Measurements from ENCODE around the gene STX7.
A peak's percentile ranks its signal among the peaks of the same experiment; 100 is the strongest.

Gene STX7

DNA sequence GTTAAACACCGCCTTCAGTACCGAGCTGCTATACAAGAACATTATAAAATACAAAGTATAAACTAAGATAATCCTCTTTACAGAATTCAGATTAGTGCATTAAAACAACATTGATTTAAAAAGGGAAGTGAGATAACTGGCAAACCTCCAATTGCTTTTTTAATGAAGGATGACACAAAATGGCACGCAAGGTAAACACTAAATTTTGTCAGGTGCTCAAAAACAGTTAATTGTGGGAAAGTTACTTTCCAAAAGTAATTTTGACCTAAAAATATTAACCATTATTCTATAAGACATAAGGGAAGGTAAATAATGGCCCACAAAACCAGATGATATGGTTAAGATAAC, 53.3 kb downstream of the STX7 start:
- TF ChIP-seq CSDC2 (CRISPR knock-in tag; IDR thresholded peaks at IDR 0.05): no peak
- no peak for TF ChIP-seq TCF4 (CRISPR knock-in tag; IDR thresholded peaks at IDR 0.05; ENCODE audit: borderline replicate concordance)
- no peak for TF ChIP-seq PPARA (CRISPR knock-in tag; IDR thresholded peaks at IDR 0.05; ENCODE audit: borderline replicate concordance)
- no peak for TF ChIP-seq ZFP3 (CRISPR knock-in tag; IDR thresholded peaks at IDR 0.05)
- TF ChIP-seq, protein P1, sequence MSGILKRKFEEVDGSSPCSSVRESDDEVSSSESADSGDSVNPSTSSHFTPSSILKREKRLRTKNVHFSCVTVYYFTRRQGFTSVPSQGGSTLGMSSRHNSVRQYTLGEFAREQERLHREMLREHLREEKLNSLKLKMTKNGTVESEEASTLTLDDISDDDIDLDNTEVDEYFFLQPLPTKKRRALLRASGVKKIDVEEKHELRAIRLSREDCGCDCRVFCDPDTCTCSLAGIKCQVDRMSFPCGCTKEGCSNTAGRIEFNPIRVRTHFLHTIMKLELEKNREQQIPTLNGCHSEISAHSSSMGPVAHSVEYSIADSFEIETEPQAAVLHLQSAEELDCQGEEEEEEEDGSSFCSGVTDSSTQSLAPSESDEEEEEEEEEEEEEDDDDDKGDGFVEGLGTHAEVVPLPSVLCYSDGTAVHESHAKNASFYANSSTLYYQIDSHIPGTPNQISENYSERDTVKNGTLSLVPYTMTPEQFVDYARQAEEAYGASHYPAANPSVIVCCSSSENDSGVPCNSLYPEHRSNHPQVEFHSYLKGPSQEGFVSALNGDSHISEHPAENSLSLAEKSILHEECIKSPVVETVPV (CRISPR knock-in tag; IDR thresholded peaks at IDR 0.05): no peak
- TF ChIP-seq BACH2 (CRISPR knock-in tag; IDR thresholded peaks at IDR 0.05; ENCODE audit: borderline replicate concordance): no peak
- TF ChIP-seq, protein P2, sequence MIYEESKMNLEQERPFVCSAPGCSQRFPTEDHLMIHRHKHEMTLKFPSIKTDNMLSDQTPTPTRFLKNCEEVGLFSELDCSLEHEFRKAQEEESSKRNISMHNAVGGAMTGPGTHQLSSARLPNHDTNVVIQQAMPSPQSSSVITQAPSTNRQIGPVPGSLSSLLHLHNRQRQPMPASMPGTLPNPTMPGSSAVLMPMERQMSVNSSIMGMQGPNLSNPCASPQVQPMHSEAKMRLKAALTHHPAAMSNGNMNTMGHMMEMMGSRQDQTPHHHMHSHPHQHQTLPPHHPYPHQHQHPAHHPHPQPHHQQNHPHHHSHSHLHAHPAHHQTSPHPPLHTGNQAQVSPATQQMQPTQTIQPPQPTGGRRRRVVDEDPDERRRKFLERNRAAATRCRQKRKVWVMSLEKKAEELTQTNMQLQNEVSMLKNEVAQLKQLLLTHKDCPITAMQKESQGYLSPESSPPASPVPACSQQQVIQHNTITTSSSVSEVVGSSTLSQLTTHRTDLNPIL (CRISPR knock-in tag; IDR thresholded peaks at IDR 0.05; ENCODE audit: low read depth): no peak
- TF ChIP-seq, protein P3, sequence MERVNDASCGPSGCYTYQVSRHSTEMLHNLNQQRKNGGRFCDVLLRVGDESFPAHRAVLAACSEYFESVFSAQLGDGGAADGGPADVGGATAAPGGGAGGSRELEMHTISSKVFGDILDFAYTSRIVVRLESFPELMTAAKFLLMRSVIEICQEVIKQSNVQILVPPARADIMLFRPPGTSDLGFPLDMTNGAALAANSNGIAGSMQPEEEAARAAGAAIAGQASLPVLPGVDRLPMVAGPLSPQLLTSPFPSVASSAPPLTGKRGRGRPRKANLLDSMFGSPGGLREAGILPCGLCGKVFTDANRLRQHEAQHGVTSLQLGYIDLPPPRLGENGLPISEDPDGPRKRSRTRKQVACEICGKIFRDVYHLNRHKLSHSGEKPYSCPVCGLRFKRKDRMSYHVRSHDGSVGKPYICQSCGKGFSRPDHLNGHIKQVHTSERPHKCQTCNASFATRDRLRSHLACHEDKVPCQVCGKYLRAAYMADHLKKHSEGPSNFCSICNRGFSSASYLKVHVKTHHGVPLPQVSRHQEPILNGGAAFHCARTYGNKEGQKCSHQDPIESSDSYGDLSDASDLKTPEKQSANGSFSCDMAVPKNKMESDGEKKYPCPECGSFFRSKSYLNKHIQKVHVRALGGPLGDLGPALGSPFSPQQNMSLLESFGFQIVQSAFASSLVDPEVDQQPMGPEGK (CRISPR knock-in tag; IDR thresholded peaks at IDR 0.05; ENCODE audit: borderline replicate concordance): no peak
- TF ChIP-seq GLIS3 (CRISPR knock-in tag; IDR thresholded peaks at IDR 0.05): no peak
- TF ChIP-seq, protein P4, sequence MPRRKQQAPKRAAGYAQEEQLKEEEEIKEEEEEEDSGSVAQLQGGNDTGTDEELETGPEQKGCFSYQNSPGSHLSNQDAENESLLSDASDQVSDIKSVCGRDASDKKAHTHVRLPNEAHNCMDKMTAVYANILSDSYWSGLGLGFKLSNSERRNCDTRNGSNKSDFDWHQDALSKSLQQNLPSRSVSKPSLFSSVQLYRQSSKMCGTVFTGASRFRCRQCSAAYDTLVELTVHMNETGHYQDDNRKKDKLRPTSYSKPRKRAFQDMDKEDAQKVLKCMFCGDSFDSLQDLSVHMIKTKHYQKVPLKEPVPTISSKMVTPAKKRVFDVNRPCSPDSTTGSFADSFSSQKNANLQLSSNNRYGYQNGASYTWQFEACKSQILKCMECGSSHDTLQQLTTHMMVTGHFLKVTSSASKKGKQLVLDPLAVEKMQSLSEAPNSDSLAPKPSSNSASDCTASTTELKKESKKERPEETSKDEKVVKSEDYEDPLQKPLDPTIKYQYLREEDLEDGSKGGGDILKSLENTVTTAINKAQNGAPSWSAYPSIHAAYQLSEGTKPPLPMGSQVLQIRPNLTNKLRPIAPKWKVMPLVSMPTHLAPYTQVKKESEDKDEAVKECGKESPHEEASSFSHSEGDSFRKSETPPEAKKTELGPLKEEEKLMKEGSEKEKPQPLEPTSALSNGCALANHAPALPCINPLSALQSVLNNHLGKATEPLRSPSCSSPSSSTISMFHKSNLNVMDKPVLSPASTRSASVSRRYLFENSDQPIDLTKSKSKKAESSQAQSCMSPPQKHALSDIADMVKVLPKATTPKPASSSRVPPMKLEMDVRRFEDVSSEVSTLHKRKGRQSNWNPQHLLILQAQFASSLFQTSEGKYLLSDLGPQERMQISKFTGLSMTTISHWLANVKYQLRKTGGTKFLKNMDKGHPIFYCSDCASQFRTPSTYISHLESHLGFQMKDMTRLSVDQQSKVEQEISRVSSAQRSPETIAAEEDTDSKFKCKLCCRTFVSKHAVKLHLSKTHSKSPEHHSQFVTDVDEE (CRISPR knock-in tag; IDR thresholded peaks at IDR 0.05): no peak
- TF ChIP-seq RARB (CRISPR knock-in tag; IDR thresholded peaks at IDR 0.05): no peak
- TF ChIP-seq ZFP30 (CRISPR knock-in tag; IDR thresholded peaks at IDR 0.05): no peak
- TF ChIP-seq ZNF565 (CRISPR knock-in tag; conservative IDR thresholded peaks at IDR 0.05; ENCODE audit: low read depth): no peak
- TF ChIP-seq ISL1 (CRISPR knock-in tag; IDR thresholded peaks at IDR 0.05): no peak
- TF ChIP-seq, protein P5, sequence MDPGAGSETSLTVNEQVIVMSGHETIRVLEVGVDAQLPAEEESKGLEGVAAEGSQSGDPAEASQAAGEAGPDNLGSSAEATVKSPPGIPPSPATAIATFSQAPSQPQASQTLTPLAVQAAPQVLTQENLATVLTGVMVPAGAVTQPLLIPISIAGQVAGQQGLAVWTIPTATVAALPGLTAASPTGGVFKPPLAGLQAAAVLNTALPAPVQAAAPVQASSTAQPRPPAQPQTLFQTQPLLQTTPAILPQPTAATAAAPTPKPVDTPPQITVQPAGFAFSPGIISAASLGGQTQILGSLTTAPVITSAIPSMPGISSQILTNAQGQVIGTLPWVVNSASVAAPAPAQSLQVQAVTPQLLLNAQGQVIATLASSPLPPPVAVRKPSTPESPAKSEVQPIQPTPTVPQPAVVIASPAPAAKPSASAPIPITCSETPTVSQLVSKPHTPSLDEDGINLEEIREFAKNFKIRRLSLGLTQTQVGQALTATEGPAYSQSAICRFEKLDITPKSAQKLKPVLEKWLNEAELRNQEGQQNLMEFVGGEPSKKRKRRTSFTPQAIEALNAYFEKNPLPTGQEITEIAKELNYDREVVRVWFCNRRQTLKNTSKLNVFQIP (CRISPR knock-in tag; IDR thresholded peaks at IDR 0.05; ENCODE audit: borderline replicate concordance, low read depth): no peak
- no peak for TF ChIP-seq ZNF70 (CRISPR knock-in tag; IDR thresholded peaks at IDR 0.05)
- ATAC-seq: no peak

DNA sequence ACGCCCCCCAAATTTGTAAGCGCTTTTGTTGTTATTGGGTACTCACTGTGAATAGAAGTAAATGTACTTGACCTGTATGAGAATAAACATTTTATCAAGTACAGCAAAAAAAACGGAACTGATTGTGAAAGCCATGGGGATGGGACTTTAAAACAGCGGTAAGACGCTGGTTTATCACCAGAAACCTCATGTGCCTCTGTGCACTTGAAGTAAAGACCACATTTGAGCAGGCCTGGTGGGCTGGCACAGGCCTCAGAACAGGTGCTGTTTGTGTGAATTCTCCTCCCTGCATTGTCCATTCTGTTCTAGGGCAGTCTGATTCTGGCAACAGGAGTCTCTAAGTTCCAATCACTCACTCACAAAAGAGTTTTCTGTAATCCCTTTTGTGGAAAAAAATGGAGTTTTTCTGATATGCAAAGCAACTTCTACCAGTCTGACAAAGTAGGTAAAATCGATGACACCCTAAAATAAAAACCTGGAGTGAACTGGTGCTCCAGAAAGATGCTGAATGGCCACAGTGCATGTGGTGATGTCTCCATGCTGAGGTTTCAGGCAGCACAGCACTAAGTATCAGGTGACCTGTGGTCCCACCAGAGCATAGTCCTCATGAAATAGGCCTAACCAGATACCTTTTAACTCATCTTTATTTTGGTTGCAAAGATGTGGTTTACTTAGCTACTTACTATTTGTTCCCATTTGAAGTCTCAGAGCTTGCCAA, 53.9 kb downstream of the STX7 start:
- no peak for ATAC-seq
- TF ChIP-seq CSDC2 (CRISPR knock-in tag; IDR thresholded peaks at IDR 0.05) (no peak), PPARA (CRISPR knock-in tag; IDR thresholded peaks at IDR 0.05; ENCODE audit: borderline replicate concordance) (no peak), BACH2 (CRISPR knock-in tag; IDR thresholded peaks at IDR 0.05; ENCODE audit: borderline replicate concordance) (no peak)
- TF ChIP-seq, protein P1 (CRISPR knock-in tag; IDR thresholded peaks at IDR 0.05): no peak

DNA sequence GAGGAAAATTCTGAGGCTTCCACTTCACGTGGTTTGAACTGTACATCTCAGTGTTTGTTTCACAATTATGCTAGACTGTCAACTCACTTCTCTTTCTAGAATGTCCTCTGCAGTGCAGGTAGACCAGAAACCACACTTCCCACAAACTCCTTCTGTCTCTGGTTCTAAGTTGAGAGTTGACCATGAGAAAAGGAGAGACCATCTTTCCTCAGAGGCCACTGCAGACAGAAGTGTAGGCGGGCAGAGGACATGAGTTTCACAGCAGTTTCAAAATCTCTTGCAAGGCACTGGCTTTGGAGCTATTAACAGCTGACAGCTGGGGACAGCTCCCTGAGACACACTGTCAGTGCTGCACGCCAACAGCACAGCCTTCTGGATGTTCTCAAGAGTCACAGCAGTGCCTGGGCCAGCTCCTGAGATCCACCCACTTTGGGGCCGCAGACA, 56.2 kb downstream of the STX7 start:
- ATAC-seq: peak; percentile 87
- TF ChIP-seq GLIS3 (CRISPR knock-in tag; IDR thresholded peaks at IDR 0.05) (no peak), BACH2 (CRISPR knock-in tag; IDR thresholded peaks at IDR 0.05; ENCODE audit: borderline replicate concordance) (no peak), ISL1 (CRISPR knock-in tag; IDR thresholded peaks at IDR 0.05) (no peak), ZNF565 (CRISPR knock-in tag; conservative IDR thresholded peaks at IDR 0.05; ENCODE audit: low read depth) (no peak)

Measured in SK-N-SH treated with all-trans-retinoic acid at 6 μM for 48 hours (cell line).